Suprapubic skin (tissue), 4 donors: Measurements from ENCODE around the gene SEMA5A. TPM values are rescaled to one million over a fixed set of nuclear protein-coding genes. Genes with fewer than 3 reads are reported as not detected.

Source experiments
- DNase-seq, 2 donors: peaks; one replicate each; pipeline ENCODE4 v3.0.0-alpha.2; 2019; ENCODE audit warnings: low spot score in 2 of 2
- H3K27ac ChIP-seq: fragments of 200-600 bp; sonication (generic); one replicate; pipeline ENCODE4 v1.5.1; 2019
- H3K27me3 ChIP-seq: fragments of 200-600 bp; sonication (generic); one replicate; pipeline ENCODE4 v1.5.1; 2019
- H3K36me3 ChIP-seq: fragments of 200-600 bp; sonication (generic); one replicate; pipeline ENCODE4 v1.5.1; 2019
- H3K4me1 ChIP-seq: fragments of 200-600 bp; sonication (generic); one replicate; pipeline ENCODE4 v1.5.1; 2019
- H3K4me3 ChIP-seq: fragments of 200-600 bp; sonication (generic); one replicate; pipeline ENCODE4 v1.5.1; 2019; ENCODE audit warnings: mild to moderate bottlenecking
- H3K9me3 ChIP-seq: fragments of 200-600 bp; sonication (generic); one replicate; pipeline ENCODE4 v1.5.1; 2019
- EP300 ChIP-seq: sonication (generic); formaldehyde crosslinking; IDR thresholded peaks from one replicate; pipeline ENCODE4 v1.6.1; 2017; ENCODE audit warnings: antibody characterized with exemption
- POLR2A ChIP-seq, 2 donors: fragments of 450-650 bp; IDR thresholded peaks; one replicate each; pipeline ENCODE4 v1.6.1; 2017; ENCODE audit warnings: antibody characterized with exemption in 2 of 2, mild to moderate bottlenecking in 2 of 2, moderate library complexity in 2 of 2
- POLR2AphosphoS5 ChIP-seq, 3 donors: sonication (generic); formaldehyde crosslinking; IDR thresholded peaks; one replicate each; pipeline ENCODE4 v1.6.1; 2017; ENCODE audit warnings: antibody characterized with exemption in 3 of 3
- WGBS: methylation state at CpG from one replicate; pipeline ENCODE4 v1.1.5; 2018; 5-methylcytosine and 5-hydroxymethylcytosine counted together
- total RNA-seq, 4 donors: library from RNA; depleted of rRNA; stranded (reverse); fragments of >200 nt; gene quantifications; one replicate each; pipeline ENCODE4 v1.1.0, GENCODE V29; 2016
- TF ChIP-seq, protein P1 (sequence below), 2 donors: fragments of 200-600 bp in 1 of 2; fragments of 450-650 bp in 1 of 2; sonication (generic) in 1 of 2; IDR thresholded peaks; one replicate each; pipeline ENCODE4 v1.5.1; 2016 to 2019; ENCODE audit warnings: antibody characterized with exemption in 2 of 2, mild to moderate bottlenecking in 1 of 2, moderate library complexity in 1 of 2

SEMA5A gene
- total RNA-seq, 4 donors from 2014 or later, result 14.5 to 31.7 (median 23.4) TPM

DNA sequence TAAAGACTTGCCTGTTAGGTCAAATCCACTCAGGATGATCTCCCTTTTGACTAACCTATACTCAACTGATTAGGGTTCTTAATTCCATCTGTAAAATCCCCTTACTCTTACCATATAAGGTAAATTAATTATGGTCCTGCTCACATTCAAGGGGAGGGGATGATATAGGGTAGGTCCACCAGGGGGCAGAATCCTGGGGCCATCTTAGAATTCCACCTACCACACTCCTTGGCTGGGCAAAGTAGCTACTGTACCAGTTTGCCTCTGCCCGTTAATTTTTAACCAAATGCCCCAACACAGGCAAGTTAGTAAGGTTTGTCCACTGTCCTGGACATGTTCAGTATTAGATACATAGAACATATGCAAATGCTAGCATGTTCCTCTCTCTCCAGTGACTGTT, 262.4 kb downstream of the SEMA5A start:
- H3K27me3 ChIP-seq, result no peaks in the 10 kb centered on the region
- TF ChIP-seq POLR2A (IDR thresholded peaks at IDR 0.05) (no peak), POLR2AphosphoS5 (IDR thresholded peaks at IDR 0.05) (no peak), EP300 (no peak)
- TF ChIP-seq, protein P1, sequence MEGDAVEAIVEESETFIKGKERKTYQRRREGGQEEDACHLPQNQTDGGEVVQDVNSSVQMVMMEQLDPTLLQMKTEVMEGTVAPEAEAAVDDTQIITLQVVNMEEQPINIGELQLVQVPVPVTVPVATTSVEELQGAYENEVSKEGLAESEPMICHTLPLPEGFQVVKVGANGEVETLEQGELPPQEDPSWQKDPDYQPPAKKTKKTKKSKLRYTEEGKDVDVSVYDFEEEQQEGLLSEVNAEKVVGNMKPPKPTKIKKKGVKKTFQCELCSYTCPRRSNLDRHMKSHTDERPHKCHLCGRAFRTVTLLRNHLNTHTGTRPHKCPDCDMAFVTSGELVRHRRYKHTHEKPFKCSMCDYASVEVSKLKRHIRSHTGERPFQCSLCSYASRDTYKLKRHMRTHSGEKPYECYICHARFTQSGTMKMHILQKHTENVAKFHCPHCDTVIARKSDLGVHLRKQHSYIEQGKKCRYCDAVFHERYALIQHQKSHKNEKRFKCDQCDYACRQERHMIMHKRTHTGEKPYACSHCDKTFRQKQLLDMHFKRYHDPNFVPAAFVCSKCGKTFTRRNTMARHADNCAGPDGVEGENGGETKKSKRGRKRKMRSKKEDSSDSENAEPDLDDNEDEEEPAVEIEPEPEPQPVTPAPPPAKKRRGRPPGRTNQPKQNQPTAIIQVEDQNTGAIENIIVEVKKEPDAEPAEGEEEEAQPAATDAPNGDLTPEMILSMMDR (IDR thresholded peaks at IDR 0.05), result no peak
- WGBS, result 92% methylated on average over 1 of the region's 1 CpG
- H3K4me3 ChIP-seq, result no peak overlapping the region
- no peaks in the 10 kb centered on the region for H3K36me3 ChIP-seq
- H3K4me1 ChIP-seq, result peaks cover 33% of the 10 kb centered on the region
- H3K9me3 ChIP-seq, result no peaks in the 10 kb centered on the region
- H3K27ac ChIP-seq, result no peak overlapping the region
- DNase-seq, result no peak

DNA sequence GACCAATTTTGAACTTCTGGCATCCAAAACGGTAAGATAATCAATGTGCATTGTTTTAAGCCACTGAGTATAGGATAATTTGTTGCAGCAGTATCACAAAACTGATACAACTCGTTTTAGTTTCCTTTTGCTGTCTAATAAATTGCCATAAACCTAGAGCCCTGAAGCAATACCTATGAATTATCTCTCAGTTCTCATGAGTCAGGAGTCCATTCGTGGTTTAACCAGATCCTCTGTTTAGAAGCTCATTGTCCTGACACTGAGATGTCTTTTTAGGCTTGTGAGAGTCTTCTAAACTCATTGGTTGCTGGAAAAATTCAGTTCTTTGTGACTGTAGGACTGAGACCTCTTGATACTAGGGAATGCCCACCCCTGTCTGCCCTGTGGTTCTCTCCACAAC, 262.9 kb downstream of the SEMA5A start:
- no peaks in the 10 kb centered on the region for H3K36me3 ChIP-seq
- no peaks in the 10 kb centered on the region for H3K27me3 ChIP-seq
- DNase-seq, result no peak
- H3K4me3 ChIP-seq, result no peak overlapping the region
- H3K4me1 ChIP-seq, result peaks cover 33% of the 10 kb centered on the region
- H3K27ac ChIP-seq, result no peak overlapping the region
- no peak for TF ChIP-seq EP300
- TF ChIP-seq POLR2A (IDR thresholded peaks at IDR 0.05), result no peak
- no peak for TF ChIP-seq POLR2AphosphoS5 (IDR thresholded peaks at IDR 0.05)
- TF ChIP-seq, protein P1 (IDR thresholded peaks at IDR 0.05), result no peak
- 48% methylated on average over 3 of the region's 3 CpGs for WGBS
- H3K9me3 ChIP-seq, result no peaks in the 10 kb centered on the region

DNA sequence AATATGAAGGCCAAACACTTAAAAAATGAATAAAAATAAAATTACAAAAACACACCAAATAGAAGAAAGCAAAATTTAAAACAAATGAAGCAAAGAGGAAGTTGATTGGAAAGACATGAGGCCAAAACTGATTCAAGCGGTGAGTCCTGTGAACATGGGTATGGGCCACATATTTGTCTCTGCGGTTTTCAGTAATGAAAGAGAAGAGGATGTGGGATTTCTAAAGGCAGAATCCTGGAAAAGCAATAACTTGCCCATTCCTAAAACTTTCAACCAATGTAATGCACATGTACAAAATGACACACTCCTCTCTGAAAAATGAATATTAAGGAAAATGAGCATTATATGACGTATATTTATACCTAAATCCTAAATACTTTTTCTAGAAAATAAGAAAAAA, 263.7 kb downstream of the SEMA5A start:
- no peaks in the 10 kb centered on the region for H3K9me3 ChIP-seq
- H3K4me3 ChIP-seq, result no peak overlapping the region
- no peaks in the 10 kb centered on the region for H3K36me3 ChIP-seq
- DNase-seq, result no peak
- 91% methylated on average over 3 of the region's 3 CpGs for WGBS
- H3K27me3 ChIP-seq, result no peaks in the 10 kb centered on the region
- TF ChIP-seq, protein P1 (IDR thresholded peaks at IDR 0.05), result no peak
- TF ChIP-seq POLR2AphosphoS5 (IDR thresholded peaks at IDR 0.05) (no peak), POLR2A (IDR thresholded peaks at IDR 0.05) (no peak), EP300 (no peak)
- peaks cover 33% of the 10 kb centered on the region for H3K4me1 ChIP-seq
- no peak overlapping the region for H3K27ac ChIP-seq

DNA sequence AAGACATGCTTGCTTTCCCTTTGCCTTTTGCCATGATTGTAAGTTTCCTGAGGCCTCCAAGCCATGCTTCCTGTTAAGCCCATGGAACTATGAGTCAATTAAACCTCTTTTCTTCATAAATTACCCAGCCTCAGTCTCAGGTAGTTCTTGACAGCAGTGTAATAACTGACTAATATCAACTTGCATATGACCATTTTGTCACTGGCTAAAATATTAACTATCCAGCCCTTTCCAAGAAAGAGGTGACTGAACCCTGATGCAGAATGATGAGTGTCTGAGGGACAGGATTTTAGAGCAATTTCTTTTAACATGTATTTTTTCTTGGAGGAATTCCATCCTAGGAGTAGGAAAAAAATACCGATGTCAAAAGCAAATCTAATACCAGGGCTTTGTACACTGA, 266.1 kb downstream of the SEMA5A start:
- WGBS, result 90% methylated on average over 1 of the region's 1 CpG
- Histone ChIP-seq H3K36me3 (no peaks in the 10 kb centered on the region), H3K27ac (no peak overlapping the region), H3K9me3 (no peaks in the 10 kb centered on the region), H3K4me1 (peaks cover 30% of the 10 kb centered on the region), H3K4me3 (no peak overlapping the region), H3K27me3 (no peaks in the 10 kb centered on the region)
- no peak for DNase-seq
- TF ChIP-seq EP300, result no peak
- TF ChIP-seq POLR2A (IDR thresholded peaks at IDR 0.05), result no peak
- TF ChIP-seq, protein P1 (IDR thresholded peaks at IDR 0.05), result no peak
- TF ChIP-seq POLR2AphosphoS5 (IDR thresholded peaks at IDR 0.05), result no peak

DNA sequence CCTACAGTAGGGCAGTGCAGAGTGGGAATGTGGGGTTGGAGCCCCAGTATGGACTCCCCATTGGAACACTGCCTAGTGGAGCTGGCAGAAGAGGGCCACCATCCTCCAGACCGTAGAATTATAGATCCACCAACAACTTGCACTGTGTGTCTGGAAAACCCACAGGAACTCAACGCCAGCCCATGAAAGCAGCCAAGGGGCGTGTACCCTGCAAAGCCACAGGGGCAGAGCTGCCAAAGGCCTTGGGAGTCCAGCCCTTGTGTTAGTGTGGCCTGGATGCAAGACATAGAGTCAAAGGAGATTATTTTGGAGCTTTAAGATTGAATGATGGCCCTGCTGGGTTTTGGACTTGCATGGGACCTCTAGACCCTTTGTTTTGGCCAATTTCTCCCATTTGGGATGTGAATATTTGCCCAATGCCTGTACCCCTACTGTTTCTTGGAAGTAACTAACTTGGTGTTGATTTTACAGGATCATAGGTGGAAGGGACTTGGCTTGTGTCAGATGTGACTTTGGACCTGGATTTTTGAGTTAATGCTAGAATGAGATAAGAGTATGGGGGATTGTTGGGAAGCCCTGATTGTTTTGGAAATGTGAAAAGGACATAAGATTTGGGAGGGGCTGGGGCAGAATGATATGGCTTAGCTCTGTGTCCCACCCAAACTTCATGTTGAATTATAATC, 266.8 kb downstream of the SEMA5A start:
- no peak for DNase-seq
- Histone ChIP-seq H3K27me3 (no peaks in the 10 kb centered on the region), H3K4me1 (peaks cover 25% of the 10 kb centered on the region), H3K27ac (no peak overlapping the region), H3K36me3 (no peaks in the 10 kb centered on the region), H3K9me3 (no peaks in the 10 kb centered on the region), H3K4me3 (no peak overlapping the region)
- TF ChIP-seq EP300 (no peak), POLR2A (IDR thresholded peaks at IDR 0.05) (no peak), POLR2AphosphoS5 (IDR thresholded peaks at IDR 0.05) (no peak)
- WGBS, result 80% methylated on average over 3 of the region's 3 CpGs
